GM12878 (cell line): ENCODE data around the gene RFX3. TPM values are rescaled to one million over a fixed set of nuclear protein-coding genes. Genes with fewer than 3 reads are reported as not detected.

Source experiments
- ATAC-seq: fragments of 200-7000 bp; cut with Tn5 transposase; 3 replicates; pipeline ENCODE4 v1.9.1; 2020; ENCODE audit warnings: mild to moderate bottlenecking, moderate library complexity
- BruUV-seq: library from RNA; stranded (reverse); fragments of 400-500 nt; replicated peaks from 2 replicates; lab custom pipeline; 2021; lab: Mats Ljungman, UMichigan
- CTCF ChIA-PET: fragments of 300-600 bp; sonication (Branson Sonifier 250); formaldehyde crosslinking; extraction: SDS; loops from one replicate; lab custom pipeline; 2021; ENCODE audit warnings: inconsistent platforms; lab: Yijun Ruan, JAX
- POLR2A ChIA-PET: fragments of 350-600 bp; formaldehyde crosslinking; extraction: SDS; loops from one replicate; lab custom pipeline; 2021; ENCODE audit warnings: inconsistent platforms; lab: Charles Lee
- RAD21 ChIA-PET: fragments of 300-600 bp; sonication (Branson Sonifier 250); formaldehyde crosslinking; loops from one replicate; lab custom pipeline; 2023; ENCODE audit warnings: antibody characterized with exemption; ENCODE audit not compliant: unreplicated experiment; lab: Charles Lee
- SMC1A ChIA-PET: fragments of 300-600 bp; sonication (Branson Sonifier 250); formaldehyde crosslinking; loops from one replicate; lab custom pipeline; 2023; ENCODE audit not compliant: unreplicated experiment, uncharacterized antibody; lab: Charles Lee
- DNase-seq: peaks from one replicate; pipeline ENCODE4 v3.0.0-alpha.2; 2011; ENCODE audit warnings: low read depth, low spot score
- FAIRE-seq: peaks from 3 replicates; lab custom pipeline; 2011; peaks lifted over from hg19 to GRCh38; lab: Jason Lieb, UNC
- H2AFZ ChIP-seq: 2 replicates; pipeline ENCODE4 v1.6.0; 2011; ENCODE audit warnings: low read depth, low read length, control low read depth; ENCODE audit not compliant: control insufficient read depth
- H3K27ac ChIP-seq: 2 replicates; pipeline ENCODE4 v1.5.1; 2011; ENCODE audit warnings: control low read depth; ENCODE audit not compliant: control insufficient read depth, insufficient read depth
- H3K27me3 ChIP-seq, 2 experiments: replicated peaks in 1 of 2; 2 replicates each; pipeline versions ENCODE4 v1.6.0 to v1.6.1; 2011; ENCODE audit warnings: low read length in 1 of 2; ENCODE audit not compliant: control insufficient read depth in 2 of 2, insufficient read depth in 2 of 2
- H3K36me3 ChIP-seq, 2 experiments: 2 replicates each; pipeline ENCODE4 v1.5.1; 2011; ENCODE audit warnings: low read length in 1 of 2; ENCODE audit not compliant: control insufficient read depth in 2 of 2, insufficient read depth in 2 of 2
- H3K4me1 ChIP-seq: 2 replicates; pipeline ENCODE4 v1.6.1; 2011; ENCODE audit warnings: mild to moderate bottlenecking, low read length, moderate library complexity, mixed read lengths; ENCODE audit not compliant: control insufficient read depth, insufficient read depth
- H3K4me2 ChIP-seq: 2 replicates; pipeline ENCODE4 v1.6.0; 2011; ENCODE audit warnings: control low read depth; ENCODE audit not compliant: control insufficient read depth, insufficient read depth
- H3K4me3 ChIP-seq: fragments of 200-600 bp; sonication (generic); 2 replicates; pipeline ENCODE4 v1.5.1; 2016
- H3K79me2 ChIP-seq: 2 replicates; pipeline ENCODE4 v1.6.0; 2011; ENCODE audit warnings: low read length; ENCODE audit not compliant: control insufficient read depth, insufficient read depth
- H3K9ac ChIP-seq: 2 replicates; pipeline ENCODE4 v1.8.0; 2011; ENCODE audit warnings: low read length, control low read depth, mixed read lengths; ENCODE audit not compliant: control insufficient read depth, insufficient read depth
- H3K9me3 ChIP-seq: replicated peaks from 3 replicates; pipeline ENCODE4 v1.5.1; 2011; ENCODE audit warnings: mild to moderate bottlenecking, low read length; ENCODE audit not compliant: control insufficient read depth, insufficient read depth
- H4K20me1 ChIP-seq: 2 replicates; pipeline ENCODE4 v1.6.0; 2011; ENCODE audit not compliant: control insufficient read depth, insufficient read depth
- BACH1 ChIP-seq: fragments of 450-650 bp; IDR thresholded peaks from 2 replicates; pipeline ENCODE4 v1.6.1; 2017; ENCODE audit warnings: mild to moderate bottlenecking, borderline replicate concordance
- EED ChIP-seq: sonication (generic); IDR thresholded peaks from 2 replicates; pipeline ENCODE4 v1.6.1; 2016; ENCODE audit warnings: antibody characterized with exemption, low read depth
- EP300 ChIP-seq, 2 experiments: fragments of 150-350 bp in 1 of 2; IDR thresholded peaks; 2 replicates each; pipeline ENCODE4 v1.6.1; 2011 to 2012; ENCODE audit warnings: low read depth in 2 of 2, low read length in 2 of 2, borderline replicate concordance in 1 of 2, improper control_type of control experiment in 1 of 2, inconsistent platforms in 1 of 2; ENCODE audit not compliant: control insufficient read depth in 1 of 2
- MYC ChIP-seq: IDR thresholded peaks from 2 replicates; pipeline ENCODE4 v1.6.1; 2011; ENCODE audit warnings: mild to moderate bottlenecking, low read length, moderate library complexity, inconsistent platforms; ENCODE audit not compliant: insufficient read depth, insufficient replicate concordance, insufficient read length, severe bottlenecking
- NFIC ChIP-seq: IDR thresholded peaks from 2 replicates; pipeline ENCODE4 v1.6.1; 2012; ENCODE audit warnings: low read depth, mild to moderate bottlenecking, inconsistent platforms, low read length, moderate library complexity
- POLR2A ChIP-seq: IDR thresholded peaks from 2 replicates; pipeline ENCODE4 v1.6.1; 2011; ENCODE audit warnings: low read depth, mild to moderate bottlenecking, low read length
- PRDM15 ChIP-seq: fragments of 450-650 bp; formaldehyde crosslinking; IDR thresholded peaks from 2 replicates; pipeline ENCODE4 v1.4.0; 2020; ENCODE audit warnings: mild to moderate bottlenecking, moderate library complexity
- RELB ChIP-seq: fragments of 450-650 bp; IDR thresholded peaks from 2 replicates; pipeline ENCODE4 v1.6.1; 2017; ENCODE audit warnings: low read depth, mild to moderate bottlenecking, moderate library complexity
- SP1 ChIP-seq: IDR thresholded peaks from one replicate; pipeline ENCODE4 v1.6.1; 2011; ENCODE audit warnings: low read depth, low read length
- SREBF1 ChIP-seq: IDR thresholded peaks from 2 replicates; pipeline ENCODE4 v1.6.1; 2012; ENCODE audit warnings: mild to moderate bottlenecking, low read length
- TCF7 ChIP-seq: IDR thresholded peaks from 2 replicates; pipeline ENCODE4 v1.6.1; 2014; ENCODE audit warnings: antibody characterized with exemption, borderline replicate concordance
- ZBED1 ChIP-seq: IDR thresholded peaks from 2 replicates; pipeline ENCODE4 v1.6.1; 2016; ENCODE audit warnings: borderline replicate concordance
- ZNF207 ChIP-seq: fragments of 450-650 bp; IDR thresholded peaks from 2 replicates; pipeline ENCODE4 v1.6.1; 2014; ENCODE audit warnings: antibody characterized with exemption, mild to moderate bottlenecking, borderline replicate concordance
- ZNF384 ChIP-seq: IDR thresholded peaks from 2 replicates; pipeline ENCODE4 v1.6.1; 2012; ENCODE audit warnings: low read depth, mild to moderate bottlenecking, low read length, improper control_type of control experiment, borderline replicate concordance
- ZNF622 ChIP-seq: fragments of 450-650 bp; IDR thresholded peaks from 2 replicates; pipeline ENCODE4 v1.6.1; 2017; ENCODE audit warnings: mild to moderate bottlenecking, inconsistent platforms
- WGBS: methylation state at CpG from one replicate; pipeline ENCODE4 v1.1.6; 2016; ENCODE audit warnings: low lambda C conversion rate; ENCODE audit not compliant: insufficient replicate concordance, insufficient coverage; ENCODE audit errors: missing lambda C conversion rate; 5-methylcytosine and 5-hydroxymethylcytosine counted together
- in situ Hi-C: fragments of 300-500 bp; cut with MboI; formaldehyde crosslinking; loops from 9 replicates; pipeline ENCODE4 v1.14.3; 2018; ENCODE audit warnings: mixed read lengths
- intact Hi-C: fragments of 100-400 bp; cut with micrococcal nuclease; formaldehyde crosslinking; loops from one replicate; pipeline ENCODE4 v1.14.2; 2022; ENCODE audit not compliant: unreplicated experiment
- polyA plus RNA-seq, 11 experiments: library from polyadenylated mRNA; depleted of rRNA in 4 of 11; unstranded in 6 of 11; stranded (reverse) in 5 of 11; fragments of >200 nt; fragmentation: Nextera tagmentation in 4 of 11; fragmentation: Illumina TruSeq in 1 of 11; extraction: Ambion mirVana in 4 of 11; extraction: Trizol in 1 of 11; gene quantifications; 1 replicate in 1 of 11; 2 replicates in 10 of 11; pipeline versions ENCODE4 v1.2.1 to v1.2.3, GENCODE V29; 2011 to 2016; ENCODE audit warnings: inconsistent platforms in 2 of 11, missing spikeins in 2 of 11, low read depth in 1 of 11
- total RNA-seq, 4 experiments: library from RNA; depleted of rRNA in 3 of 4; stranded (reverse); fragments of >200 nt in 3 of 4; fragmentation: Illumina TruSeq in 1 of 4; extraction: Trizol in 1 of 4; gene quantifications; 2 replicates each; pipeline versions ENCODE4 v1.2.1 to v1.2.3, GENCODE V29; 2013 to 2021
- TF ChIP-seq, protein P1 (sequence below): fragments of 450-650 bp; IDR thresholded peaks from 2 replicates; pipeline ENCODE4 v1.6.1; 2017; ENCODE audit warnings: mild to moderate bottlenecking

Gene RFX3
- total and polyA plus RNA-seq, 10 of the 15 experiments (the other 5 are each of a cell fraction or from before 2014, with no cell fraction given): 1.2 to 26.4 (median 6.7) TPM

- TF ChIP-seq TCF7 (no peak), EP300 (IDR thresholded peaks at IDR 0.05; ENCODE audit: borderline replicate concordance in 1 of 2, control insufficient read depth in 1 of 2, low read depth in 2 of 2, low read length in 2 of 2) (no peak)
Observed at GRCh38 chr9:3498691-3499090, 27.1 kb downstream of the RFX3 start (continued).

DNA sequence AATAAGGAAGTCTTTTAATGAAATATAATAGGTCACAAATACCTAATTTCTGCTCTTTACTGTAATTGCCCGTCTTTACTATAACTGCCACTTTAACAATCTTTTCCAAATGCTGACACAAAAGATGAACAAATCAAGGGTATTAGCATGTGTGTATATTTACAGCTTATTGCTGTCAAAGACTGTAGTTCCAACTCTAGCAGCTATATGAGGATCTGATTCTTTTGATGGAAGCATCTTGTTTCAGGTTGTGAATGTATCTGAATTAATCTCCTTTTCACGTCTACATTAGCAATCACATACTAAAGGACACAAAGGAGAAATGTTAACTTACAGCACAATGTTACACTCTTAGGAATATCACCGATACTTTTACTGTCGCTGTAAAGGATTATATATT, 27.9 kb downstream of the RFX3 start:
- H2AFZ ChIP-seq: no peak overlapping the region
- ATAC-seq: no peak
- H3K27ac ChIP-seq: no peak overlapping the region
- H3K9me3 ChIP-seq: peaks cover 2% of the 10 kb centered on the region; the same call in 1 of the 3 replicates
- RAD21 ChIA-PET: interaction anchor here (0.6 to 2.7 kb wide), 9 partner anchors 10 to 30 kb away, joined by 3 to 15 read pairs (median 5); no protein-coding TSS in a partner anchor
- H4K20me1 ChIP-seq: no peaks in the 10 kb centered on the region
- H3K4me1 ChIP-seq: peaks cover 2% of the 10 kb centered on the region; the same call in 1 of the 2 replicates
- 98% methylated on average over 4 of the region's 4 CpGs for WGBS
- intact Hi-C loops: no loop called here
- CTCF ChIA-PET: interaction anchor here (0.6 to 3.1 kb wide), 5 partner anchors 17 to 198 kb away, joined by 3 to 11 read pairs (median 5); no protein-coding TSS in a partner anchor
- no peaks in the 10 kb centered on the region for H3K27me3 ChIP-seq
- DNase-seq: no peak
- SMC1A ChIA-PET: interaction anchor here (0.9 to 5.4 kb wide), 13 partner anchors 9 to 57 kb away, joined by 3 to 19 read pairs (median 10); partner anchors contain the start of gene RFX3
- H3K4me3 ChIP-seq: no peak overlapping the region
- no peak overlapping the region for H3K4me2 ChIP-seq
- 0 out of 4 replicates have a peak, but pooled peaks cover 0 to 4% of the 10 kb centered on the region in 2 experiments for H3K36me3 ChIP-seq
- peak; percentile 66 for FAIRE-seq
- POLR2A ChIA-PET: interaction anchor here (1.1 to 2.2 kb wide), 4 partner anchors 10 to 28 kb away, joined by 4 to 9 read pairs (median 4); partner anchors contain the start of gene RFX3
- no peaks in the 10 kb centered on the region; the same call in none of the 2 replicates for H3K79me2 ChIP-seq
- in situ Hi-C loops: no loop called here
- H3K9ac ChIP-seq: no peak overlapping the region
- no TSS peak for BruUV-seq
- no peak for TF ChIP-seq POLR2A
- no peak for TF ChIP-seq BACH1
- TF ChIP-seq ZNF384: no peak
- no peak for TF ChIP-seq TCF7
- no peak for TF ChIP-seq EED
- no peak for TF ChIP-seq PRDM15 (CRISPR knock-in tag)
- no peak for TF ChIP-seq MYC
- TF ChIP-seq, protein P1, sequence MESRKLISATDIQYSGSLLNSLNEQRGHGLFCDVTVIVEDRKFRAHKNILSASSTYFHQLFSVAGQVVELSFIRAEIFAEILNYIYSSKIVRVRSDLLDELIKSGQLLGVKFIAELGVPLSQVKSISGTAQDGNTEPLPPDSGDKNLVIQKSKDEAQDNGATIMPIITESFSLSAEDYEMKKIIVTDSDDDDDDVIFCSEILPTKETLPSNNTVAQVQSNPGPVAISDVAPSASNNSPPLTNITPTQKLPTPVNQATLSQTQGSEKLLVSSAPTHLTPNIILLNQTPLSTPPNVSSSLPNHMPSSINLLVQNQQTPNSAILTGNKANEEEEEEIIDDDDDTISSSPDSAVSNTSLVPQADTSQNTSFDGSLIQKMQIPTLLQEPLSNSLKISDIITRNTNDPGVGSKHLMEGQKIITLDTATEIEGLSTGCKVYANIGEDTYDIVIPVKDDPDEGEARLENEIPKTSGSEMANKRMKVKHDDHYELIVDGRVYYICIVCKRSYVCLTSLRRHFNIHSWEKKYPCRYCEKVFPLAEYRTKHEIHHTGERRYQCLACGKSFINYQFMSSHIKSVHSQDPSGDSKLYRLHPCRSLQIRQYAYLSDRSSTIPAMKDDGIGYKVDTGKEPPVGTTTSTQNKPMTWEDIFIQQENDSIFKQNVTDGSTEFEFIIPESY: no peak
- TF ChIP-seq SP1: no peak
- TF ChIP-seq ZBED1: no peak
- TF ChIP-seq RELB: no peak
- no peak for TF ChIP-seq SREBF1
- TF ChIP-seq ZNF207: no peak
- TF ChIP-seq ZNF622: no peak
- TF ChIP-seq NFIC: no peak
